Fibroblast of pulmonary artery (primary cell): ENCODE results near the gene PCNT.

Experiments
- DNase-seq: peaks from one replicate; pipeline ENCODE4 v3.0.0-alpha.2; 2010; ENCODE audit warnings: low read depth
- H3K4me3 ChIP-seq: replicated peaks from 2 replicates; pipeline ENCODE4 v1.5.1; 2011; ENCODE audit warnings: low read depth, mild to moderate bottlenecking, control low read depth, low read length, moderate library complexity
- TF ChIP-seq, protein P1 (sequence below): IDR thresholded peaks from 2 replicates; pipeline ENCODE4 v1.5.1; 2011; ENCODE audit warnings: mild to moderate bottlenecking, control low read depth, low read length, inconsistent platforms; ENCODE audit errors: missing control alignments

Gene PCNT

DNA sequence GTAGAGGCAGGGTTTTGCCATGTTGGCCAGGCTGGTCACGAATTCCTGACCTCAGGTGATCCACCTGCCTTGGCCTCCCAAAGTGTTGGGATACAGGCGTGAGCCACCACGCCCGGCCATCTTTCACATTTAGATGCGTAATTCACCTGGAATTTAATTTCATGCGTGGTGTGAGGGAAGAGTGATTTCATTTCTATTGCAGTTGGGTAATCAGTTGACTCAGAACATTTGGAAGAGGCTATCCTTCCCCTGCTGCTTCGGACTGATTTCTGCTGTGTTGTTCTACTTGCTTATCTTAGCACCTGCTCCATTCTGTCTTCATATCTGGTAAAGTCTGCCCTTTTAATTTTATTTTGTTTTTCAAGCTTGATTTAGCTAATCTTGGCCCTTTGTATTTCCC, 153.8 kb downstream of the PCNT start:
- peak; percentile 38 for DNase-seq
- TF ChIP-seq, protein P1, sequence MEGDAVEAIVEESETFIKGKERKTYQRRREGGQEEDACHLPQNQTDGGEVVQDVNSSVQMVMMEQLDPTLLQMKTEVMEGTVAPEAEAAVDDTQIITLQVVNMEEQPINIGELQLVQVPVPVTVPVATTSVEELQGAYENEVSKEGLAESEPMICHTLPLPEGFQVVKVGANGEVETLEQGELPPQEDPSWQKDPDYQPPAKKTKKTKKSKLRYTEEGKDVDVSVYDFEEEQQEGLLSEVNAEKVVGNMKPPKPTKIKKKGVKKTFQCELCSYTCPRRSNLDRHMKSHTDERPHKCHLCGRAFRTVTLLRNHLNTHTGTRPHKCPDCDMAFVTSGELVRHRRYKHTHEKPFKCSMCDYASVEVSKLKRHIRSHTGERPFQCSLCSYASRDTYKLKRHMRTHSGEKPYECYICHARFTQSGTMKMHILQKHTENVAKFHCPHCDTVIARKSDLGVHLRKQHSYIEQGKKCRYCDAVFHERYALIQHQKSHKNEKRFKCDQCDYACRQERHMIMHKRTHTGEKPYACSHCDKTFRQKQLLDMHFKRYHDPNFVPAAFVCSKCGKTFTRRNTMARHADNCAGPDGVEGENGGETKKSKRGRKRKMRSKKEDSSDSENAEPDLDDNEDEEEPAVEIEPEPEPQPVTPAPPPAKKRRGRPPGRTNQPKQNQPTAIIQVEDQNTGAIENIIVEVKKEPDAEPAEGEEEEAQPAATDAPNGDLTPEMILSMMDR, result no peak
- no peak overlapping the region for H3K4me3 ChIP-seq

DNA sequence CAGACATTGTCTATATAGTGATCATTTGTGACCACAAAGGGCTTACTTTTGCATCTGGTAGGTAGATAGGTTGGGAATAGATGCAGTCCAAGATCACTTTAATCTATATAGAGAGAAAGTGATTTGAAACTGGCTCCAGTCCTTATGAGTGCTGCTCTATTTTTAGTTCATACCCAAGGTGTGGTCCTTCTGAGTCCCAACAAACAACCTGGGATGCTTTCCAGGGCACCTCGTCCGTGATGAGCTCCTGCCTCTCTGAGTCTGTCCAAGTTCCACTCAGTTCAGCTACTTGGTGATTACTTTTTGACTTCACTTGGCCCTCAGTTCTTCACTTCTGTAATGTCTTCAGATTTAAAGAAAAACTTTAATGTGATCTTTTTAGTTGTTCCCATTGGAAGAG, 155.0 kb downstream of the PCNT start:
- DNase-seq, result no peak
- no peak overlapping the region for H3K4me3 ChIP-seq
- TF ChIP-seq, protein P1, result no peak

DNA sequence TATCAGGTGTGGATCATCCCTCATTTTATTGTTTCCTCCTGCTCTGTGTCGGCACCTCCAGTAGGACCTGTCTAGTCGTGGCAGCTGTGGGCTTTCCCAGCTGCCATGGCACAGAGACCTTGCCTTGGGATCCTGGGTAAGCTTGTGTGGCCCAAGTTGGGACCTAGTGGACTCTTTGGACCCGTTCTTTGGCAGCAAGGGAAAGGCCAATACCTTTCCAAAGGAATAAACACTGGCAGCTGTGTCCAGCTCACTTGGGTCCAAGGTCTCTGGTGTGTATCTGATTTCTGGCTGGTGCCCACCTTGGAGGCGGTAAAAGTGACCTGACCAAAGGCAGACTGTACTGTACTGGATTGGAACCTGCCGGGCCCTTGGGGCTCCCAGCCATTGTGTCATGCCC, 156.5 kb downstream of the PCNT start:
- no peak for DNase-seq
- TF ChIP-seq, protein P1, result no peak
- H3K4me3 ChIP-seq, result no peak overlapping the region

DNA sequence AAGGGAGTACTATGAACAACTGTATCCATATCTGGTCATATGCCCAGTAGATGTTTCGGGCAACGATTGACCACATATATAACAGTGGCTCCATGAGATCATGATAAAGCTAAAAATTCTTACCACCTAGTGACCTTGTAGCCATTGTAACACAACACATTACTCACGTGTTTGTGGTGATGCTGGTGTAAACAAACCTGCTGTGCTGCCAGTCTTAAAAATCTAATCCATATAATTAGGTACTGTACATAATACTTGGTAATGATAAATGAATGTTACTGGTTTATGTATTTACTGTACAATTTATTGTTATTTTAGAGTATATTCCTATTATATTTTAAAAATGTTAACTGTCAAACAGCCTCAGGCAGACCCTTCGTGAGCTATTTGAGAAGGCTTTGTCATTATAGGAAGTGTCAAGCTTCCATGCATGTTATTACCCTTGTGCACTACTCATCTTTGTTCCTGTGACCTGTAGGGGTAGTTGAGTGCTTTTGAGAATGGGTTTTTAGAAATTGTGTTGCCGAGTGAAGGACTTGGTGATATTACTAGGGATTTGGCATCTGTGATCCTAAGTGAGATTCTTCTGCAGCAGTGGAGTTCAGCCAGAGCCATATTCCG, 158.4 kb downstream of the PCNT start:
- H3K4me3 ChIP-seq, result no peak overlapping the region
- TF ChIP-seq, protein P1, result no peak
- DNase-seq, result no peak

DNA sequence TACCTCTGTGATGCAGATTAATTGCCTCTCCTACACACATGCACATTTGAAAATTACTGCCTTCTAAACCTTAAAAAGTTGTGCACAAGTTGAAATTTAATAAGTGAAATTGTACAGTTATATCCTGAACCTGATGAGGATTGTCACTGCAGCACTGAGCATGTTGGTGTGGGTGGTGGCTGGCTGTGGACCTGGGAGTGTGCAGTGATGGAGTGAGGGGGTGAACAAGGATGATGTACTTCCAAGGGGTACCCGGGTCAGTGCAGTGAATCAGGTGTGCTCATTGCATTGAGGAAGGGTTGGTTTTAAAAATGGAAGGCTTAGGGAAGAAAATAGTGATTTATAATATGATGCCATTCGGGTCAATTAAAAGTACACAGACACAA, 158.9 kb downstream of the PCNT start:
- H3K4me3 ChIP-seq, result no peak overlapping the region
- TF ChIP-seq, protein P1, result no peak
- DNase-seq, result no peak

DNA sequence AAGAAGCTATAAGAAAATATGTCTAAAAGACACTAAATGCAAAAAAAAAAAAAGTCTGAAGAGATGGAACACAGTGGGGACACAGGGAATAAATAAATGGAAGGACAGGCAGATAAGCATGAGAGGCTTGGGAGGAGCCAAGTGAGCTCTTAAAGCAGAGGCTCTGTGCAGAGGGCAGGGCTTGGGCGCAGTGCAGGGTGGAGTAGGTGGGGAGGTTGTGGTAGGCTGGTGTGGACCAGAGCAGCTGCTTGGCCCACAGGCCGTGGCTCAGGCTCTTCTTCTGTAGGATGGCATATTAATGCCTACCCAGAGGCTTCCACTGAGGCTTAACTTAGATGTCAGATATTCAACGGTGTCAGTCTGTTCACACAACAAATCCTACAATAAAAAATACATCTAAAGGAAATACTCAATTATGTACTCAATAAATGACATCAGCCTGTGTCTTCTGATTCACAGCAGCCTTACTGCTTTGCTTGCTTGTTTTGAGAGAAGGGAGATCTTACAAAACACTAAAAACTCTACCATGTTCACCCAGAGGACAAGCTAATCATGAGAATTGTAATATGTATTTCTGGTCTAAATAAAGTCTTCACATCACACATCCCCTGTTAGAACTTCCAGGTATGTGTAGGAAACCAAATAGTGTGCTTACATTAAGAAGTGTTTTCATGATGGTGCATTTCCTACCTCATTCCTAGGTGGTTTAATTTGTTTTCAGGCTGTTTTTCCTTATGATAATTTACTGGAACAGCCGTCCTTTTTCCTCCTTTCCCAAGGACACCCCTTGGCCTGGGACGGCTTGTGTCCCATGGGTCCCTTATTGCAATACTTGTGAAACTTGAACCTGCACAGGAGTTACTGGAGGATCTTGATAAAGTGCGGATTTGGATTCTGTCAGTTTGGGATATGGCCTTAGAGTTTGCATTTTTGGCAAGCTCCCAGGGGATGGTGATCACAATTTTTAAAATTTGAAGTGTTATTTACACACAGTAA, 159.6 kb downstream of the PCNT start:
- TF ChIP-seq, protein P1, result no peak
- no peak overlapping the region for H3K4me3 ChIP-seq
- no peak for DNase-seq
